Measurements from ENCODE around the gene KHNYN. TPM values are rescaled to one million over a fixed set of nuclear protein-coding genes. Genes with fewer than 3 reads are reported as not detected.

Gene KHNYN
- total and polyA plus RNA-seq, 10 donors = 10.9 to 90.6 (median 70.5) TPM

DNA sequence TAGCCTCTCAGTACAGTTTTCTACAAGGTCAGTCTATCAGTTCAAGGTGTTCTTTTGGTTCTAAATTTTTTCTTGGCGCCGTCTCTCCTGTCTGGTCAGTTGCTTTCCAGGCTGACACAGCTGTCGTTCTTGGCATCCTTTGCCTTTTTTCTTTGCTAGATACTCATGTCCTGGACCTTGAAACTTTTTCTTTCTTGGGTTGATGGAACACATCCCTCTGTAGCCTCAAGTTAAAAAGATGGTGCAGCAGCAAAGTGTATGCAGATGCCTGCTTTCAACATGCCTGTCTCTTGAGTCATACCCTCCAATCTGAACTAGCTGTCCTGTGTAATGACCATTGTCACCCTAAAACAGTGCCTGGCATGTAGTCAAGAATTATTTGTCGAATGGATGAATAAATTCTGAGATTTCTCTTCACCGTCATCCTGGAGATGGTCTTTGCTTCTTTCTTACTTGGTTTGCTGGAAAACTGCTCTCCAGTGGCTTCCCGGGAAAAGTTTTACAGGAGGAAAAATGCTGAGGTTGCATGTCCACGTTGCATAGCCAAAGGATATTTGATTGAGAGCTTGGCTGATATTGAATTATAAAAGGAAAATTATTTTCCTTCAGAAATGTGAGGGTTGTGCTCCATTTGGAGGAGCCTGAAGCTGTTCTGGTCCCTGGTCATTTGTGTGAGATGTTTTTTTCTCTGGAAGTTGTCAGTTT lies 26.3 kb upstream of the KHNYN start:
- 61 to 85% (median 76%) methylated on average over 7 of the region's 7 CpGs for WGBS, 5 donors
- no peak for DNase-seq
- H3K36me3 ChIP-seq = peaks cover 0 to 7% (median 0%) of the 10 kb centered on the region in 6 donors
- no peak overlapping the region for H3K4me3 ChIP-seq
- H3K27ac ChIP-seq = peak overlapping the region in 2 of 8 donors; percentile 10 to 13
- no peak for TF ChIP-seq POLR2AphosphoS5 (IDR thresholded peaks at IDR 0.05)
- TF ChIP-seq POLR2A (IDR thresholded peaks at IDR 0.05) = no peak
- TF ChIP-seq, protein P1, sequence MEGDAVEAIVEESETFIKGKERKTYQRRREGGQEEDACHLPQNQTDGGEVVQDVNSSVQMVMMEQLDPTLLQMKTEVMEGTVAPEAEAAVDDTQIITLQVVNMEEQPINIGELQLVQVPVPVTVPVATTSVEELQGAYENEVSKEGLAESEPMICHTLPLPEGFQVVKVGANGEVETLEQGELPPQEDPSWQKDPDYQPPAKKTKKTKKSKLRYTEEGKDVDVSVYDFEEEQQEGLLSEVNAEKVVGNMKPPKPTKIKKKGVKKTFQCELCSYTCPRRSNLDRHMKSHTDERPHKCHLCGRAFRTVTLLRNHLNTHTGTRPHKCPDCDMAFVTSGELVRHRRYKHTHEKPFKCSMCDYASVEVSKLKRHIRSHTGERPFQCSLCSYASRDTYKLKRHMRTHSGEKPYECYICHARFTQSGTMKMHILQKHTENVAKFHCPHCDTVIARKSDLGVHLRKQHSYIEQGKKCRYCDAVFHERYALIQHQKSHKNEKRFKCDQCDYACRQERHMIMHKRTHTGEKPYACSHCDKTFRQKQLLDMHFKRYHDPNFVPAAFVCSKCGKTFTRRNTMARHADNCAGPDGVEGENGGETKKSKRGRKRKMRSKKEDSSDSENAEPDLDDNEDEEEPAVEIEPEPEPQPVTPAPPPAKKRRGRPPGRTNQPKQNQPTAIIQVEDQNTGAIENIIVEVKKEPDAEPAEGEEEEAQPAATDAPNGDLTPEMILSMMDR (IDR thresholded peaks at IDR 0.05 in 8 of 11, conservative IDR thresholded peaks at IDR 0.05 in 3 of 11) = no peak
- intact Hi-C loops (cut with DNase I; ENCODE audit: low total_unique reads) = no loop called here
- no peaks in the 10 kb centered on the region for H3K9me3 ChIP-seq
- H3K27me3 ChIP-seq (replicated peaks in 1 of 7) = peaks cover 0 to 20% (median 0%) of the 10 kb centered on the region in 7 donors
- H3K4me1 ChIP-seq = peaks cover 10 to 42% (median 26%) of the 10 kb centered on the region in 6 donors

DNA sequence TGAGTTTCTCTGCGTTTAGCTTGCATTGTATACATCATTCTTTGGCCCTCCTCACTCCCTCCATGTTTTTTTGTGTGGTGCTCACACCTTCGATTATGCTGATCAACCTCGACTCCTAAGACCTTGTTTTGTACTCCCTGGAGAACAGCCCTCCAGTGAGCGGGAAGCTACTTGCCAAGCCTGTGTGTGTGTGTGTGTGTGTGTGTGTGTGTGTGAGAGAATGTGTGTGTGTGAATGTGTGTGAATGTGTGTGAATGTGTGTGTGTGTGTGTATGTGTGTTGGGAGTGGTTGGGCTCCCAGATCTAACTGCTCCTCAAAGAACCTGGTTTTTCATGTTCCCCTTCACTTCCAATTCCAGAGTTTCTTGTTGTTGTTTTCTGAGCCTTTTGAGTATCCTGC lies 24.9 kb upstream of the KHNYN start:
- no peaks in the 10 kb centered on the region for H3K9me3 ChIP-seq
- H3K27me3 ChIP-seq (replicated peaks in 1 of 7) = peaks cover 0 to 8% (median 0%) of the 10 kb centered on the region in 7 donors
- no peak overlapping the region for H3K4me3 ChIP-seq
- peaks cover 3 to 28% (median 14%) of the 10 kb centered on the region in 6 donors for H3K4me1 ChIP-seq
- 77 to 87% (median 84%) methylated on average over 4 of the region's 4 CpGs for WGBS, 5 donors
- no peak for DNase-seq
- H3K36me3 ChIP-seq = peaks cover 0 to 21% (median 0%) of the 10 kb centered on the region in 6 donors
- intact Hi-C loops (cut with DNase I; ENCODE audit: low total_unique reads) = no loop called here
- no peak for TF ChIP-seq POLR2A (IDR thresholded peaks at IDR 0.05)
- TF ChIP-seq POLR2AphosphoS5 (IDR thresholded peaks at IDR 0.05) = no peak
- TF ChIP-seq, protein P1 (IDR thresholded peaks at IDR 0.05 in 8 of 11, conservative IDR thresholded peaks at IDR 0.05 in 3 of 11) = no peak
- H3K27ac ChIP-seq = no peak overlapping the region

DNA sequence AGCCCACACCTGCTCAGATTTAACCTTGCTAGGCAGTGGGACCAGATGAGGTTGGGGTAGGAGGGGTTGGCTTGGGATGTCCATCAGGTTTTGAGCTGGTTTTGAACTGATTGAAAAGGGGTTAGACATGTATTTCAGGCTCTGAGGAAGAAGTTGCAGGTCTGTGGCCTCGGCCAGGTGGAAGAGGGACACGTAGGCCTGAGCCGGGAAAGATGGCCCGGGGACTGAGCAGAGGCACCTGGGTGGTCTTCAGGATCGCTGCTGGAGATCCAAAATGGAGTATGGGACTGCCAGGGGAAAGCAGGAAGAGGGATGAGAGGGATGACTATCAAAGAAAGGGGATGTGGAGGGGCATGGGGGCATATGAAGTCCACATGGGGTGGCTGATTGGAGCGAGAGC lies 23.3 kb upstream of the KHNYN start:
- DNase-seq = no peak
- TF ChIP-seq POLR2AphosphoS5 (IDR thresholded peaks at IDR 0.05) = no peak
- TF ChIP-seq POLR2A (IDR thresholded peaks at IDR 0.05) = no peak
- TF ChIP-seq, protein P1 (IDR thresholded peaks at IDR 0.05 in 8 of 11, conservative IDR thresholded peaks at IDR 0.05 in 3 of 11) = no peak
- Histone ChIP-seq H3K4me1 (peaks cover 0 to 20% (median 5%) of the 10 kb centered on the region in 6 donors), H3K27me3 (replicated peaks in 1 of 7) (no peaks in the 10 kb centered on the region), H3K9me3 (no peaks in the 10 kb centered on the region), H3K27ac (no peak overlapping the region), H3K36me3 (peaks cover 0 to 34% (median 0%) of the 10 kb centered on the region in 6 donors), H3K4me3 (no peak overlapping the region)
- intact Hi-C loops (cut with DNase I; ENCODE audit: low total_unique reads) = no loop called here
- 87 to 96% (median 90%) methylated on average over 6 of the region's 6 CpGs for WGBS, 5 donors

DNA sequence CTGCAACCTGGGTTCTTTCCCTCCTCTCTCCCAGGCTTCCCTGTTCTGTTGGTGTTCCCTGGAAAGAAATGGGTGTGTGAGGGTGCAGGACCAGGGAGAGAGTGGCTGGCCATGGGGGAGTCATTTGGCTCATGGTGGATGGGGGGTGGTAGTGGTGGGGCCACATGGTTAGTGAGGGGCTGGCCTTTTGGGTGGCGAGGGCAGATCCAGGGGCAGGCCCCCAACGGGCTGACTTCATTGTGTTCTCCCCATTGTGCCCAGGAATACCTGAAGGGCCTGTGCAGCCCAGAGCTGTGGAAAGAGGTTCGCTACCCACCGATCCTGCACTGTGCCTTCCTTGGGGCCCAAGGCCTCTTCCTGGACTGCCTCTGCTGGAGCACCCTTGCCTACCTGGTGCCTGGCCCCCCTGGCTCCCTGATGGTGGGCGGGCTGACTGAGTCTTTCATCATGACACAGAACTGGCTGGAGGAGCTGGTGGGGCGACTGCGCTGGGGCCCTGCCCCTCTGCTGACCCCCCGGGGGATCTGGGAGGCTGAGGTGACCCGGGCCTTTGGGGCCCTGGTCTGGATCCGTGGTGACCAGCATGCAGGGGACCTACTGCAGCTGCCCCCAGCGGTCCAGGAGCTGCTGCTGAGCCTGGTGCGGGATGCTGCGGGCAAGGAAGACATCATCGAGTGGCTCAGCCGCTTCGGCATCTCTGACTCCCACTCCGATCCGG lies 22.0 kb upstream of the KHNYN start:
- Histone ChIP-seq H3K36me3 (peaks cover 0 to 36% (median 0%) of the 10 kb centered on the region in 6 donors), H3K4me1 (peaks cover 0 to 13% (median under 1%) of the 10 kb centered on the region in 6 donors), H3K9me3 (no peaks in the 10 kb centered on the region), H3K27ac (no peak overlapping the region), H3K27me3 (replicated peaks in 1 of 7) (no peaks in the 10 kb centered on the region), H3K4me3 (no peak overlapping the region)
- no peak for DNase-seq
- WGBS, 5 donors = 92 to 93% (median 92%) methylated on average over 13 to 18 of the region's 18 CpGs
- intact Hi-C loops (cut with DNase I; ENCODE audit: low total_unique reads) = no loop called here
- TF ChIP-seq, protein P1 (IDR thresholded peaks at IDR 0.05 in 8 of 11, conservative IDR thresholded peaks at IDR 0.05 in 3 of 11) = no peak
- TF ChIP-seq POLR2AphosphoS5 (IDR thresholded peaks at IDR 0.05) (no peak), POLR2A (IDR thresholded peaks at IDR 0.05) (no peak)

All from spleen (tissue), 11 donors.